WTC11 (cell line): ENCODE measurements around the gene ERAS.
"Not testable (repeated sequence)": the region's sequence is repeated elsewhere in the genome, so short reads cannot be mapped to it uniquely, and the experiment has no call there.

Experiments
- ATF1 ChIP-seq: sonication (generic); formaldehyde crosslinking; IDR thresholded peaks from 2 replicates; pipeline ENCODE4 v1.8.1; 2023; ENCODE audit warnings: mild to moderate bottlenecking, moderate library complexity, missing genetic modification reagents
- CREM ChIP-seq: sonication (generic); formaldehyde crosslinking; IDR thresholded peaks from 2 replicates; pipeline ENCODE4 v1.8.1; 2022; ENCODE audit warnings: mild to moderate bottlenecking, missing genetic modification reagents, moderate library complexity
- SP1 ChIP-seq: sonication (generic); formaldehyde crosslinking; conservative IDR thresholded peaks from 2 replicates; pipeline ENCODE4 v1.8.1; 2022; ENCODE audit warnings: missing genetic modification reagents
- ZNF416 ChIP-seq: fragments of 250-450 bp; sonication (Bioruptor Pico); IDR thresholded peaks from 2 replicates; pipeline ENCODE4 v1.9.0; 2021; ENCODE audit warnings: mild to moderate bottlenecking, inconsistent platforms
- TF ChIP-seq, protein P1 (sequence below): fragments of 200-600 bp; IDR thresholded peaks from 2 replicates; pipeline ENCODE4 v1.8.0; 2022; ENCODE audit warnings: antibody characterized with exemption

DNA sequence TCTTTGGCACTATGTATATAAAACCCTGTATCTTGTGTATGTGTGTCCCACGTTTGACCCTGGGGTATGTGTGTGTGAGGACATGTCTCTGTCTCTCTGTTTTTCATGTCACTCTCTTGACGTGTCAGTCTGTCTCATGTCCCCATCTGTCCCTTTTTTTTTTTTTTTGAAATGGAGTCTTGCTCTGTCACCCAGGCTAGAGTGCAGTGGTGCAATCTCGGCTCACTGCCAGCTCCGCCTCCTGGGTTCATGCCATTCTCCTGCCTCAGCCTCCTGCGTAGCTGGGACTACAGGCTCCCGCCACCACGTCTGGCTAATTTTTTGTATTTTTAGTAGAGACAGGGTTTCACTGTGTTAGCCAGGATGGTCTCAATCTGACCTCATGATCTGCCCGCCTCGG lies 6.9 kb upstream of the ERAS start:
- not testable (repeated sequence) for TF ChIP-seq CREM, SP1, ZNF416, ATF1 (CRISPR knock-in tag)
- TF ChIP-seq, protein P1, sequence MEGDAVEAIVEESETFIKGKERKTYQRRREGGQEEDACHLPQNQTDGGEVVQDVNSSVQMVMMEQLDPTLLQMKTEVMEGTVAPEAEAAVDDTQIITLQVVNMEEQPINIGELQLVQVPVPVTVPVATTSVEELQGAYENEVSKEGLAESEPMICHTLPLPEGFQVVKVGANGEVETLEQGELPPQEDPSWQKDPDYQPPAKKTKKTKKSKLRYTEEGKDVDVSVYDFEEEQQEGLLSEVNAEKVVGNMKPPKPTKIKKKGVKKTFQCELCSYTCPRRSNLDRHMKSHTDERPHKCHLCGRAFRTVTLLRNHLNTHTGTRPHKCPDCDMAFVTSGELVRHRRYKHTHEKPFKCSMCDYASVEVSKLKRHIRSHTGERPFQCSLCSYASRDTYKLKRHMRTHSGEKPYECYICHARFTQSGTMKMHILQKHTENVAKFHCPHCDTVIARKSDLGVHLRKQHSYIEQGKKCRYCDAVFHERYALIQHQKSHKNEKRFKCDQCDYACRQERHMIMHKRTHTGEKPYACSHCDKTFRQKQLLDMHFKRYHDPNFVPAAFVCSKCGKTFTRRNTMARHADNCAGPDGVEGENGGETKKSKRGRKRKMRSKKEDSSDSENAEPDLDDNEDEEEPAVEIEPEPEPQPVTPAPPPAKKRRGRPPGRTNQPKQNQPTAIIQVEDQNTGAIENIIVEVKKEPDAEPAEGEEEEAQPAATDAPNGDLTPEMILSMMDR: not testable (repeated sequence)
